SK-MEL-5 (cell line): ENCODE data around the gene SS18L1. TPM values are rescaled to one million over a fixed set of nuclear protein-coding genes. Genes with fewer than 3 reads are reported as not detected.
A peak's percentile ranks its signal among the peaks of the same experiment; 100 is the strongest.

Experiments used
- DNase-seq: peaks from one replicate; pipeline ENCODE4 v3.0.0-alpha.2; 2016; ENCODE audit warnings: low read depth, low spot score
- in situ Hi-C: cut with HindIII; loops from 2 replicates; pipeline ENCODE4 v1.10.0; 2016; ENCODE audit warnings: low sequenced_read_pairs, high pct_unique_total_duplicates, low pct_unique_long_range_greater_than_20kb
- total RNA-seq: library from RNA; depleted of rRNA; stranded (reverse); fragments of >200 nt; shearing (Covaris generic); gene quantifications from 2 replicates; pipeline ENCODE4 v1.2.3, GENCODE V29; 2014

SS18L1 gene
- total RNA-seq, 1 experiment from 2014 or later, result 20.6 TPM

- in situ Hi-C loops, result no loop called here
- no peak for DNase-seq
Measured at GRCh38 chr20:62133051-62133845, 10.3 kb upstream of the SS18L1 start.

GRCh38 chr20:62133864-62134263 is 9.7 kb upstream of the SS18L1 start:
- no peak for DNase-seq
- in situ Hi-C loops, result no loop called here

- in situ Hi-C loops, result no loop called here
- DNase-seq, result no peak
Measured at GRCh38 chr20:62134735-62135231, 8.8 kb upstream of the SS18L1 start.

DNA sequence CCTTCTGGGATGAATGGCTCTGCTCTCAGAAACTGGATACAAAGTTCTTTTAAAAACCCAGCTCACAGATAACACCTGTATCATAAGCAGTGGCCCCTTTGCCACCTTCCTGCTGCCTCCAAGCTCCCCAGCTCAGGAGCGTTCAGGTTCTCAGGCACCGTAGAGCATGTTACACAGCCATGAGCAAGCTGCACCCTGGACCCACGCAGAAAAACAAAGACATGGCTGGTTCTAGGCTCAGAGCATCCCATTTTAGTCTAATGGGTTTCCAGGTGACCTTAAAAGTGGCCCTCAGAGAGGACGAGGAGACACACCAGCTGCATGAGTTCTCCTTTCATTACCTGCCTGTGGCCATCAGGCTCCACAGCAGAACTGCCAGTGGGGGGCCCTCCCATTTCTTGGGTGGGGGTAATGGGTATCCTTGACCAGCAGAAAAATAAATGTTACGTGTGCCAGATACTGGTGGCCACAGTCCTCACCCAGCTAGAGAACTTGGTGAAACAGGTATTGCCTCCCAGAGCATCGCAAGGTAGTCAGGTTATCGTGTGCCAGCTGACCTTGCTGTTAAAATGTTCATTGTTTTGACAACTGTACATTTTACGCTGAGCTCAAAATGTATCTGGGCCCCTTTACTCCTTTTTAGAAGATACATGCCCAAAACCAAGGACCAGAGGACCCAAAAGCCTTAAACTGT is 7.8 kb upstream of the SS18L1 start:
- in situ Hi-C loops, result no loop called here
- DNase-seq, result no peak

DNA sequence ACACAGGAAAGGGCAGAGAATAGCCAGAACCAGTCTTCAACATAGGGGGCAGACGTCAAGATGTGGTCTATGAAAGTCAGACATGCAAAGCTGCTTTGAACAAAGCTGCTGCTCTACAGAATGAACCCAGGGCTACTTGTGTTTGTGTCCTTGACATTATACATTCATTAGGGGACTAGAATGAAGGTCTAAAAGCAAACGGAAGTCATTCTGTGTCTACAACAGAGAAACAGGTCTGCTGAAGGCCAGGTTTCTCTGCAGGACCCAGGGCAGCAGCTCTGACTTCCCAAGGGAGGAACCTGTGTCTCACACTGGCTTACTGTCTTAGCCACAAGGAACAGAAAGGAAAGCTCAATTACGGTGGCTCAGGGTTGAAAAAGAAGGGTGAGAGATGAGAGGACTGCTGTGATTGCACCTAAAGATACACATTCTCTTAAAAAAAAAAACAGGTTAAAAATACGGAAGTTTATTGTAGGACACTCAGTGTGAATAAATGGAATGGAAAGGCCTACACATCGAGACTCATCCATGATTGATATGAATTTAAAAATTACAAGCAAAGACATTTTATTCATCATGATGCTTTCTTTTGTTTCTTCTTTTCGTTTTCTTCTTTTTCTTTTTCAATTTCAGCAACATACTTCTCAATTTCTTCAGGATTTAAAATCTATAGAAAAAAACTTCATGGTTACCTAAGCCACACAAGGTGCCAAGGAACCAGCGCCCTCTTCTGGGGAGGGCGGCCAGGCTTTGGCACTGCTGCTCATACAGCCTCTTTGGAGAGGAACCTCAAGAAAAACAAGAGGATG is 7.1 kb upstream of the SS18L1 start:
- in situ Hi-C loops, result no loop called here

DNA sequence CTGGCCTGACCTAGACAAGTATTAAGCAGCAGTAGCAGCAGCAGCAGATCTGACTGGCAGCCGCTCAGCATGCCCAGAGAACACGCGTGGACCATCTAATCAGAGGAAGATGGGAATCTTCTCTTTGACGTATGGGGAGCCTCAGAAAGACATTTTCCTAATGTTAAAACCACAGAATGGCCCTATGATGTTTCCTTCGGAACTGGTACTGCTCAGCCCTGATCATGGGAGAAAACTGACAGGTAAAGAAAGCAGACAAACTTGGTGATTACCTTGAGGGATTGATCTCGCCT is 6.5 kb upstream of the SS18L1 start:
- in situ Hi-C loops, result no loop called here
- DNase-seq, result no peak

More for the DNA sequence above, 7.1 kb upstream of the SS18L1 start:
- DNase-seq, result peak; percentile 84

DNA sequence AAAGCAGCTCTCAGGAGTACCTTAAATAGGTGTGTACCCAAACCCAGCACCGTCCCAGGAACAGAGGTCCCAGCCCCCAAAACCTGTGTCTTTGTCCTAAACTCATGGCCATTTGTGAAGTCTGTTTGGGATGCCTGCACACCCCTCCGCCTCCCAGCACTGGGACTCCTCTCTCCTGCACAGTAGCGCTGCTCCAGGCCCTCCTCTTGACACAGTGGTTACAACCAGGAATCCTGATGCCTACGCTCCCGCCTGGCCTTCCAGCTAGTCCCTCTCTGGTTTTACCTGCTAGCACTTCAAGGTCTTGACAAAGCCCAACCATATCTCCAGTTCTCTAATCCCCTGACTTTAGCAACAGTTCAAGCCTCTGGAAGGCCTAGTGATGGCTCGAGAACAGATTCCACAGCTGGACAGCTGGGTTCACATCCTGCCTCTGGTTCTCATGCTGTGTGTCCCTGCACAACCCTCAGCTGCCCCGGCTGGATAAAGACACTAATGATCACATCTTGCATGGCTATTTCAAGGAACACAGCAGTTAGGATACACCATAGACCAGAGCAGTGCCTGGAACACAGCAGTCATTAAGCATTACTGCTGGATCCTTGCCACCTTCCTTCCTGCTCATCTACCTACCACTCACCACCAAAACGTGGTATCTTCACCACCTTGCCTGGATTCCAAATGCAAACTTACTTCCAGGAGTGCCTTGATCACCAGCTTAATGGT is 5.9 kb upstream of the SS18L1 start:
- in situ Hi-C loops, result no loop called here

DNA sequence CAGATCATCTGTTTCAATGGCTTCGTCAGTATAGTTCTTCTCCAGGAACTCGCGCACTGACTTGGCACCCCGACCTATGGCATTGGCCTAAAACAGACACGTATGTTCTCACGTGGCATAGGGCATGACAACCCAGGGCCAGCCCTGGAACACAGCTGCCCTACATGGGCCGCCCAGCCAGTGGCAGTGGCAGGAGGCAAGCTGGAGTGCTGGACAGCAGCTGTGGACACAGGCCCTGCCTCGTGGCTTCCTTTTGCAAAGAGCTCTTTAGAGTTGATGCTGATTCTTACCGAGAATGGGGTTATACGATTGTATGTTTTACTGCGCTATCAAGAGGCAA is 5.4 kb upstream of the SS18L1 start:
- no peak for DNase-seq
- in situ Hi-C loops, result no loop called here

More for the DNA sequence above, 5.9 kb upstream of the SS18L1 start:
- no peak for DNase-seq

- DNase-seq, result no peak
Measured at GRCh38 chr20:62138912-62139311, 4.7 kb upstream of the SS18L1 start.

GRCh38 chr20:62139636-62140035 is 3.9 kb upstream of the SS18L1 start:
- in situ Hi-C loops, result no loop called here
- DNase-seq, result no peak

More at GRCh38 chr20:62138912-62139311, 4.7 kb upstream of the SS18L1 start:
- in situ Hi-C loops, result no loop called here

DNA sequence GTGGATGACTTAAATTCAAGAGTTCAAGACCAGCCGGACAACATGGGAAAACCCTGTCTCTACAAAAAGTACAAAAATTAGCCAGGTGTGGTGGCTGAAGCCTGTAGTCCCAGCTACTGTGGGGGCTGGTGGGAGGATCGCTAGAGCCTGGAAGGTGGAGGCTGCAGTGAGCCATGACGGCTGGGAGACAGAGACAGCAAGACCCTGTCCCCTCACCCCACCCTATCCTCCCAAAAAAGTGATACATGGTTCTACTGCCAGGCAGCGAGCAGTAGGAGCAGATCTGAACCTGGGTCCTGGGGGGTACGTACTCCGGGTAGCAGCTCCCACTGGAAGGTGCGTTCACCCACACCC is 2.5 kb upstream of the SS18L1 start:
- no peak for DNase-seq

DNA sequence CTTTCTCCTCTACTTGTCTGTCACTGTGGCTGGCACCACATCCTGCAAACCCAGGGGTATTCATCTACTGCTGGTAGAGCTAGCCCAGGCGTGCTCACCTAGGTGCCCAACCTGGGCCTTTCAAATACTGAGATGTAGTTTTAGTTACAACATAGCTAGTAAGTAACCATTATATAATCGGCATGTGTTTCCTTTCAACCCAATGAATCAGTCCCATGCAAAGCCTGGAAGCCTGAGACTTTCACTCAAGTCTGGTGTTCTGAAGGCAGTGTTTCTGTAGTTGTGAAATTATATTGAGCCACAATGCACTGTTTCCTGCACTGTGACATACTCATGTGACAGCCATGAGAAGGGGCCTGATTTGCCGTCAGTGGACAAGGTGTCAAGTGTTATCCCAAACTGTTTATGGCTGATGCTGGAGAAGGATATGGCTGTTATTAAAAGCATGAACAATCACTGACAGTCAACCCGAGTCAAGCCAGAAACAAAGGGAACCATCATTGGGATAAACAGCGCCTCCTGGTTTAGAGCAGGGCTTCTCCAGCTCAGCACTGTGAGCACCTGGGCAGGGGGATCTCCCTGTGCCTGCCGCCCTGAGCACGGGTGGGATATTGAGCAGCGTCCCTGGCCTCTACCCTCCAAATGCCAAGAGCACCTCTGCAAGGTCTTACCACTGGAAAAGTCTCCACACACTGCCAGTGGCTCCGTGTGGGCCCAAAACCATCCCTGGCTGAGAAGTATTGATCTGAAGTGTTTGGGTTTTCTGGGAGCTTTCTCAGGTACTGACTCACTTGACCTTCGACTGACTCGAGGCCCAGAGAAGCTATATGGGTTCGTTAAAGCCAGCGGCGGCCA is 1.9 kb upstream of the SS18L1 start:
- peak; percentile 60 for DNase-seq

More for the DNA sequence above, 2.5 kb upstream of the SS18L1 start:
- in situ Hi-C loops, result no loop called here

GRCh38 chr20:62142252-62143080 is 1.1 kb upstream of the SS18L1 start:
- in situ Hi-C loops, result no loop called here
- DNase-seq, result no peak

More for the DNA sequence above, 1.9 kb upstream of the SS18L1 start:
- in situ Hi-C loops, result no loop called here

DNA sequence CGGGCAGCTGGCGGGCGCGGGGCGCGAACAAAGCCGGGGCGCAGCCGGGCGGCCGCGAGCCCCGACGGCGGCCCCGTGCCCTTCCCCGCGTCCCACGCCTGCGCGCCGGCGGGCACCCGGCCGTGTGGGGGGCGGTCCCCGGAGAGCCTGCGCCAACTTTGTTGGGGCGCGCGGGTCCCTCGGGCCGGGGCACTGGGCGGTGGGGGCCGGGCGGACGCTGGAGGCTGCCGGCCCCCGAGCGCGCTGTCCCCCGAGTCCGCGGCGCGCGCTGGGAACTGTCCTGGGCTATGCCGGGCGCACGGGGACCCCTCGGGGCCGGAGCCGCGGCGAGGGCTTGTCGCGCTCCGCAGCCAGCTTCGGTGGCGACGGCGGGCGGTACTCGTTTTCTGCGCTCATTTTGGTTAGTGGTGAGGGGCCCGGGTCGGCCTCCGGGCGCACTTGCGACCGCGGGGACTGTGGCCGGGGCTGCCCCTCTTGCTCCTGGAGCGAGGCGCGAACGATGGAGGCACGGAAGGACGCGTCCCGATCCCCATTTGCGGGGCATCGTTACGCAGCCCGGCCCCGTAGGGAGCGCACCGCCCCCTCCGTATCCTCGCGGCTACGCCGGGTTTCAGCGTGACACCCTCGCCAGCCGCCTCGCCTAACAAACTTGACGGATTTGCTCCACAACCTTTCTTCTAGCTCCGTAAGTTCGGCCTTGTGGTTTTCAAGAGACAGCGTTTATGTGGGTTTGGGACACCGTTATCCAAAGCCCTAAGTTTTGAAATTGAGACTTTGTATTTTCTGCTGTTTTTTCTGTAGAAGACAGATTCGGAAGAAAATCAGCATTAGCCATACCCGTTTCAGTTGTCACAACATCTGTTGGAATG is 622 bp downstream of the SS18L1 start:
- peak; percentile 69 for DNase-seq
- in situ Hi-C loops, result no loop called here

- no peak for DNase-seq
- in situ Hi-C loops, result no loop called here
Measured at GRCh38 chr20:62145688-62146018, 2.1 kb downstream of the SS18L1 start.
